NCI-H526 (cell line): ENCODE measurements around the gene WFDC12.
"Not testable (repeated sequence)": the region's sequence is repeated elsewhere in the genome, so short reads cannot be mapped to it uniquely, and the experiment has no call there.

Source experiments
- DNase-seq, 2 experiments: peaks; one replicate each; lab custom pipeline; 2025; lab: John Stamatoyannopoulos, UW

The WFDC12 gene

GRCh38 chr20:45124365-45124764, at the start of gene WFDC12:
Gene WFDC12, minus strand, starts transcription at chr20:45124465. Its CDS starts 18 bp downstream, at chr20:45124447.
- DNase-seq: no peak

GRCh38 chr20:45173522-45173921, 49.3 kb upstream of the WFDC12 start:
- no peak for DNase-seq

GRCh38 chr20:45164906-45165305, 40.6 kb upstream of the WFDC12 start:
- no peak for DNase-seq

GRCh38 chr20:45163083-45163803, 39.0 kb upstream of the WFDC12 start:
- no peak for DNase-seq

- no peak for DNase-seq
These were observed 33.7 kb upstream of the WFDC12 start for GRCh38 chr20:45157962-45158361.

GRCh38 chr20:45156713-45157112, 32.4 kb upstream of the WFDC12 start:
- no peak for DNase-seq

- DNase-seq: not testable (repeated sequence)
These were observed 30.5 kb upstream of the WFDC12 start for GRCh38 chr20:45154794-45155193.

GRCh38 chr20:45154183-45154582, 29.9 kb upstream of the WFDC12 start:
- DNase-seq: no peak

- DNase-seq: no peak
These were observed 29.5 kb upstream of the WFDC12 start for GRCh38 chr20:45153752-45154151.

- DNase-seq: no peak
These were observed 28.9 kb upstream of the WFDC12 start for GRCh38 chr20:45153147-45153546.

GRCh38 chr20:45152405-45152804, 28.1 kb upstream of the WFDC12 start:
- no peak for DNase-seq

GRCh38 chr20:45149062-45149461, 24.8 kb upstream of the WFDC12 start:
- DNase-seq: no peak

GRCh38 chr20:45140836-45141235, 16.6 kb upstream of the WFDC12 start:
- no peak for DNase-seq

- DNase-seq: not testable (repeated sequence)
These were observed 15.6 kb upstream of the WFDC12 start for GRCh38 chr20:45139733-45140375.

- DNase-seq: peak; percentile 11 to 59
These were observed 14.5 kb upstream of the WFDC12 start for GRCh38 chr20:45138561-45139300.

GRCh38 chr20:45136911-45137310, 12.6 kb upstream of the WFDC12 start:
- no peak for DNase-seq

GRCh38 chr20:45128099-45128498, 3.8 kb upstream of the WFDC12 start:
- no peak for DNase-seq

GRCh38 chr20:45121388-45121787, 2.9 kb downstream of the WFDC12 start:
- no peak for DNase-seq

GRCh38 chr20:45119556-45120266, 4.6 kb downstream of the WFDC12 start:
- DNase-seq: no peak

- DNase-seq: no peak
These were observed 6.2 kb downstream of the WFDC12 start for GRCh38 chr20:45118028-45118427.

GRCh38 chr20:45117581-45117980, 6.7 kb downstream of the WFDC12 start:
- DNase-seq: peak in 1 of 2 experiments; percentile 14

- no peak for DNase-seq
These were observed 8.4 kb downstream of the WFDC12 start for GRCh38 chr20:45115829-45116228.
